Loucy (cell line): Measurements from ENCODE around the gene CORO1A.

ENCODE experiments used
- CTCF ChIP-seq: fragments of 200-600 bp; sonication (generic); conservative IDR thresholded peaks from 2 replicates; pipeline ENCODE4 v1.5.1; 2014; ENCODE audit warnings: mild to moderate bottlenecking, antibody characterized with exemption, low read length
- EZH2phosphoT487 ChIP-seq: fragments of 200-600 bp; IDR thresholded peaks from 2 replicates; pipeline ENCODE4 v1.6.1; 2018; ENCODE audit warnings: antibody characterized with exemption, mild to moderate bottlenecking, moderate library complexity, borderline replicate concordance

DNA sequence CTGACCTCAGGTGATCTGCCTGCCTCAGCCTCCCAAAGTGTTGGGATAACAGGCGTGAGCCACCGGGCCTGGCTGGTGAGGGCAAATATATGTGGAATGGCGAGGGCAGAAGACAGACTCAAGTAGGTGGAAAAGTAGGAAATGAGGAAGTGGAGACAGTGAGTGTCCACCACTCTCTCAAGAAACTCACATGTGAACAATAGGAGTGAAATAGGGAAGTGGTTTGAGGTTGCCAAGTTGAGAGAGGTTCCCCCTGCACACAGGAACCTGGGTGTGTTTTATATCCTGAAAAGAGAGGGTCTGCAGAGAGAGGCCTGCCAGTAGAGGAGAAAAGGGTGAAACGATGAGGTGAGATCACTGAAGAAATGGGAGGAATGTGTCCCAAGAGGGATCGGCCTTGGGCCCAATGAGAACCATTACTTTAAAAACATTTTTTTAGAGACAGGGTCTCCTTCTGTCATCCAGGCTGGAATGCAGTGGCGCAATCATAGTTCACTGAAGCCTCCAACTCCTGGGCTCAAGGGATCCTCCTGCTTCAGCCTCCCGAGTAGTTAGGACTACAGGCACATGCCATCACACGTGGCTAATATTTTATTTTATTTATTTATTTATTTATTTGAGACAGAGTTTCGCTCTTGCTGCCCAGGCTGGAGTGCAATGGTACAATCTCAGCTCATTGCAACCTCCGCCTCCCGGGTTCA is 17.1 kb upstream of the CORO1A start:
- TF ChIP-seq CTCF = no peak
- no peak for TF ChIP-seq EZH2phosphoT487
